ENCODE results near the gene CCNY.

GRCh38 chr10:35511647-35512046, 175.3 kb downstream of the CCNY start:
- no peak for TF ChIP-seq EZH2 (IDR thresholded peaks at IDR 0.05)
- TF ChIP-seq POLR2AphosphoS5 (IDR thresholded peaks at IDR 0.05; ENCODE audit: borderline replicate concordance, low read depth, low read length), result no peak
- TF ChIP-seq FOXP2 (optimal IDR thresholded peaks at IDR 0.05; ENCODE audit: control extremely low read depth, extremely low read length, insufficient read depth), result no peak
